ENCODE measurements around the gene ZNF423. TPM values are rescaled to one million over a fixed set of nuclear protein-coding genes. Genes with fewer than 3 reads are reported as not detected.

ZNF423 gene
- total and polyA plus RNA-seq, 9 of the 15 experiments (the other 6 are each of a cell fraction or from before 2014, with no cell fraction given) = not detected

DNA sequence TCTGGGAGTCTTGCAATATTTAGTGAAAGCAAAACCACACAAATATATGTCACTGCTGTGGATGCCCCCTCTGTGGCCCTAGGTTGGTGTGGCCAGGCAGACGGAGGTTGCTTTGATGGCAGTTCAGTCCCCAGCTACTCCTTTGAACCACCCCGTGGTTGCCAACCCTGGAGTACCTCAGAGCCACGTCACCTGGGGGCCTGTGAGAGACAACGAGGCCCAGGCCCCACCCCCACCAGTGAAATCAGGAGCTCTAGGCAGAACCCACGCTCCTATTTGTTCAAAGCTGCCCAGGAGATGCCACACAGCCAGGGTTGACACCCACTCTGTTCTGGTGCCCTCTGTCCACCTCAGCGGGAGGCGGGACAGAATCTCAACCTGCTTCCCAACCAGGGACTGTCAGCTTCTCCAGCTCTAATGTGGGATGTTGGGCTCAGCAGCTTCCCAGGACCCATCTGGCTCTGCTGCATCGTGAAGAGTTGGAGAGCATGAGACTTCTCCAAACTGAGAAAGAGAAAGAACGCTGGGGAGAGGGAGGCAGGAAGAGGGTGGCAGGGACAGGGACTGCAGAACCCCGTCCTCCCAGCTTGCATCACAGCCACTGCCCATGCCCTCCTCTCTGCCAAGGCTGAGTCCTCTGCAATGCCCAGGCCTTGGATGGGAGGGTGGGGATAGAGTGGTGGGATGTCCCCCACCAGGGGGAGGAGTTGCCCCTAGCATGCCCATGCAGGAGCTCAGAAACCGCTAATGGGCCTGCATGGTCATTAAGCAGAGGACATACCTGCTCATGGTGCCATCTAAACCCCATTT, 400.5 kb downstream of the ZNF423 start (continued):
- no peak for TF ChIP-seq ZNF785 (CRISPR knock-in tag; IDR thresholded peaks at IDR 0.05)
- TF ChIP-seq, protein P1, sequence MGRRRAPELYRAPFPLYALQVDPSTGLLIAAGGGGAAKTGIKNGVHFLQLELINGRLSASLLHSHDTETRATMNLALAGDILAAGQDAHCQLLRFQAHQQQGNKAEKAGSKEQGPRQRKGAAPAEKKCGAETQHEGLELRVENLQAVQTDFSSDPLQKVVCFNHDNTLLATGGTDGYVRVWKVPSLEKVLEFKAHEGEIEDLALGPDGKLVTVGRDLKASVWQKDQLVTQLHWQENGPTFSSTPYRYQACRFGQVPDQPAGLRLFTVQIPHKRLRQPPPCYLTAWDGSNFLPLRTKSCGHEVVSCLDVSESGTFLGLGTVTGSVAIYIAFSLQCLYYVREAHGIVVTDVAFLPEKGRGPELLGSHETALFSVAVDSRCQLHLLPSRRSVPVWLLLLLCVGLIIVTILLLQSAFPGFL (CRISPR knock-in tag; IDR thresholded peaks at IDR 0.05) = no peak
- no peak for TF ChIP-seq MLLT1 (IDR thresholded peaks at IDR 0.05)
- no peak for TF ChIP-seq ZNF318 (IDR thresholded peaks at IDR 0.05; ENCODE audit: borderline replicate concordance in 1 of 2, low read depth in 1 of 2)
- no peak for TF ChIP-seq RBM17 (IDR thresholded peaks at IDR 0.05; ENCODE audit: borderline replicate concordance, low read depth, low read length)
- TF ChIP-seq ILF3 (IDR thresholded peaks at IDR 0.05; ENCODE audit: borderline replicate concordance) = no peak
